Measurements from ENCODE around the gene P4HA2.

- TF ChIP-seq CTCF (IDR thresholded peaks at IDR 0.05) (no peak), REST (IDR thresholded peaks at IDR 0.05; ENCODE audit: insufficient read depth in 1 of 2, low read depth in 2 of 2, low read length in 1 of 2) (no peak), POLR2AphosphoS5 (IDR thresholded peaks at IDR 0.05; ENCODE audit: low read depth, low read length) (no peak), SIN3A (IDR thresholded peaks at IDR 0.05; ENCODE audit: borderline replicate concordance, insufficient read depth, low read depth, low read length) (no peak)
Observed at GRCh38 chr5:132215329-132215728, 12.3 kb downstream of the P4HA2 start.

All from Panc1 (cell line).